Osteoblast (primary cell): ENCODE data around the gene WDR37. TPM values are rescaled to one million over a fixed set of nuclear protein-coding genes. Genes with fewer than 3 reads are reported as not detected.

Experiments used
- DNase-seq: peaks from one replicate; pipeline ENCODE4 v3.0.0; 2011; ENCODE audit warnings: low spot score, mixed read lengths; ENCODE audit not compliant: insufficient read length; ENCODE audit errors: missing footprints
- H2AFZ ChIP-seq: 2 replicates; pipeline ENCODE4 v1.6.0; 2011; ENCODE audit warnings: mild to moderate bottlenecking, low read length
- H3K27ac ChIP-seq: 2 replicates; pipeline ENCODE4 v1.5.1; 2011; ENCODE audit warnings: mild to moderate bottlenecking, low read depth, low read length, moderate library complexity
- H3K27me3 ChIP-seq: 2 replicates; pipeline ENCODE4 v1.6.0; 2012; ENCODE audit warnings: mild to moderate bottlenecking, control low read depth, inconsistent platforms, low read length, moderate library complexity; ENCODE audit not compliant: insufficient read depth
- H3K36me3 ChIP-seq: 2 replicates; pipeline ENCODE4 v1.5.1; 2011; ENCODE audit warnings: mild to moderate bottlenecking, low read length, control low read depth, moderate library complexity; ENCODE audit not compliant: insufficient read depth
- H3K4me1 ChIP-seq: 2 replicates; pipeline ENCODE4 v1.5.1; 2011; ENCODE audit warnings: mild to moderate bottlenecking, low read length, control low read depth, moderate library complexity; ENCODE audit not compliant: insufficient read depth
- H3K4me2 ChIP-seq: 2 replicates; pipeline ENCODE4 v1.6.0; 2011; ENCODE audit warnings: mild to moderate bottlenecking, low read length; ENCODE audit not compliant: insufficient read depth
- H3K4me3 ChIP-seq: fragments of 200-600 bp; sonication (generic); 3 replicates; pipeline ENCODE4 v1.5.1; 2012; ENCODE audit warnings: mild to moderate bottlenecking, low read length, inconsistent platforms; ENCODE audit not compliant: insufficient read depth
- H3K79me2 ChIP-seq: 2 replicates; pipeline ENCODE4 v1.6.0; 2012; ENCODE audit warnings: mild to moderate bottlenecking, low read length, control low read depth, inconsistent platforms; ENCODE audit not compliant: insufficient read depth
- H3K9me3 ChIP-seq: 2 replicates; pipeline ENCODE4 v1.5.1; 2011; ENCODE audit warnings: low read depth, low read length, control low read depth
- H4K20me1 ChIP-seq: 2 replicates; pipeline ENCODE4 v1.6.0; 2012; ENCODE audit warnings: mild to moderate bottlenecking, low read length, control low read depth; ENCODE audit not compliant: insufficient read depth
- CTCF ChIP-seq: IDR thresholded peaks from 2 replicates; pipeline ENCODE4 v1.5.1; 2011; ENCODE audit warnings: mild to moderate bottlenecking, low read depth, low read length, moderate library complexity; ENCODE audit errors: extremely low read depth
- total RNA-seq: library from RNA; depleted of rRNA; stranded (reverse); fragments of >200 nt; gene quantifications from 2 replicates; pipeline ENCODE4 v1.2.3, GENCODE V29; 2012

WDR37 gene
- total RNA-seq, 1 donor: 18.8 TPM

GRCh38 chr10:1130226-1130625 lies 74.0 kb downstream of the WDR37 start:
- Histone ChIP-seq H3K4me3 (no peak overlapping the region), H3K9me3 (no peaks in the 10 kb centered on the region), H3K4me1 (no peaks in the 10 kb centered on the region), H3K4me2 (no peak overlapping the region), H3K36me3 (peaks cover 28% of the 10 kb centered on the region), H2AFZ (no peak overlapping the region), H4K20me1 (peaks cover 14% of the 10 kb centered on the region), H3K79me2 (peaks cover 3% of the 10 kb centered on the region), H3K27me3 (no peaks in the 10 kb centered on the region), H3K27ac (no peak overlapping the region)
- DNase-seq: no peak
- TF ChIP-seq CTCF: no peak

- Histone ChIP-seq H3K4me1 (no peaks in the 10 kb centered on the region), H3K27me3 (no peaks in the 10 kb centered on the region), H3K27ac (no peak overlapping the region), H3K4me3 (no peak overlapping the region), H3K36me3 (peaks cover 24% of the 10 kb centered on the region), H3K79me2 (peaks cover 3% of the 10 kb centered on the region), H3K9me3 (no peaks in the 10 kb centered on the region), H2AFZ (no peak overlapping the region), H4K20me1 (peaks cover 14% of the 10 kb centered on the region), H3K4me2 (no peak overlapping the region)
- no peak for DNase-seq
- no peak for TF ChIP-seq CTCF
These were observed 75.0 kb downstream of the WDR37 start for GRCh38 chr10:1130995-1131790.

- no peaks in the 10 kb centered on the region for H3K4me1 ChIP-seq
- H3K4me2 ChIP-seq: no peak overlapping the region
- H2AFZ ChIP-seq: no peak overlapping the region
- peaks cover under 1% of the 10 kb centered on the region for H3K79me2 ChIP-seq
- H3K27me3 ChIP-seq: no peaks in the 10 kb centered on the region
- DNase-seq: no peak
- TF ChIP-seq CTCF: no peak
- no peak overlapping the region for H3K27ac ChIP-seq
- no peak overlapping the region for H3K4me3 ChIP-seq
- no peaks in the 10 kb centered on the region for H3K9me3 ChIP-seq
- peaks cover 12% of the 10 kb centered on the region for H4K20me1 ChIP-seq
- H3K36me3 ChIP-seq: peaks cover 24% of the 10 kb centered on the region
These were observed 76.4 kb downstream of the WDR37 start for GRCh38 chr10:1132584-1132983.

GRCh38 chr10:1133495-1134045 lies 77.4 kb downstream of the WDR37 start:
- H3K79me2 ChIP-seq: no peaks in the 10 kb centered on the region
- no peaks in the 10 kb centered on the region for H3K4me1 ChIP-seq
- no peak overlapping the region for H2AFZ ChIP-seq
- no peak for TF ChIP-seq CTCF
- DNase-seq: no peak
- H3K27ac ChIP-seq: no peak overlapping the region
- H3K36me3 ChIP-seq: peaks cover 24% of the 10 kb centered on the region
- H4K20me1 ChIP-seq: peaks cover 4% of the 10 kb centered on the region
- no peaks in the 10 kb centered on the region for H3K9me3 ChIP-seq
- no peak overlapping the region for H3K4me2 ChIP-seq
- H3K4me3 ChIP-seq: no peak overlapping the region
- no peaks in the 10 kb centered on the region for H3K27me3 ChIP-seq
